Testis (tissue), 2 donors: ENCODE results near the gene NUP98.

ENCODE experiments used
- CTCF ChIP-seq, 3 experiments: fragments of 450-650 bp in 2 of 3; fragments of 200-600 bp in 1 of 3; sonication (generic) in 1 of 3; IDR thresholded peaks; one replicate each; pipeline ENCODE4 v1.5.1; 2016 to 2019; ENCODE audit warnings: antibody characterized with exemption in 3 of 3, mild to moderate bottlenecking in 2 of 3, moderate library complexity in 1 of 3
- POLR2A ChIP-seq: fragments of 450-650 bp; IDR thresholded peaks from one replicate; pipeline ENCODE4 v1.6.1; 2017; ENCODE audit warnings: antibody characterized with exemption, mild to moderate bottlenecking, moderate library complexity

- TF ChIP-seq CTCF (IDR thresholded peaks at IDR 0.05) = no peak
- TF ChIP-seq POLR2A = no peak
Observed at GRCh38 chr11:3686751-3687150, 110.6 kb downstream of the NUP98 start.
